ENCODE results near the gene TRMT61A. TPM values are rescaled to one million over a fixed set of nuclear protein-coding genes. Genes with fewer than 3 reads are reported as not detected.

Gene TRMT61A
- total RNA-seq, 1 donor from 2014 or later, result 12.5 TPM

DNA sequence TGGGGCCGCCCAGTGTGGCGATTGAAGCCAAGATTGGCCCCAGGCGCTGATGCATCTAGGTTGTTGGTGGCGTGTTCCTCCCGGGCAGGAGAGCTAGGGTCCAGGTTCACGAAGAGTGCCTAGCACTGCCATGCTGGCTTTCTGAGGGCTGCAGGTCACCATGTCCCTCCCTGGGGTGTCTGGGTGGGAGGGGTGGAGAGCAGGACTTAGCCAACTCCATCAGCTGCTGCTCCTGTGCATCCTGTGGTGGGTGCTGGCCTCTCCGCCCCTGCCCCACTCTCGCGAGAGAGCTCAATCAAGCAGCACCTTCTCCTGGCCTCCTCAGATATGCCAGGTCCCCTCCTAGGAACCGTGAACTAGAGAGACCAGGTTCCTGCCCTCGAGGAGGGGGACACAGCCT lies 1.8 kb downstream of the TRMT61A start:
- Mint-ChIP-seq H3K9me3 (no peaks in the 10 kb centered on the region), H3K4me1 (peaks cover 28% of the 10 kb centered on the region), H3K36me3 (ENCODE audit: low read depth) (no peaks in the 10 kb centered on the region), H3K27me3 (ENCODE audit: low read depth) (no peaks in the 10 kb centered on the region), H3K27ac (ENCODE audit: unreplicated experiment) (no peak overlapping the region), H3K4me3 (peak overlapping the region; percentile 93)
- TF ChIP-seq, protein P1, sequence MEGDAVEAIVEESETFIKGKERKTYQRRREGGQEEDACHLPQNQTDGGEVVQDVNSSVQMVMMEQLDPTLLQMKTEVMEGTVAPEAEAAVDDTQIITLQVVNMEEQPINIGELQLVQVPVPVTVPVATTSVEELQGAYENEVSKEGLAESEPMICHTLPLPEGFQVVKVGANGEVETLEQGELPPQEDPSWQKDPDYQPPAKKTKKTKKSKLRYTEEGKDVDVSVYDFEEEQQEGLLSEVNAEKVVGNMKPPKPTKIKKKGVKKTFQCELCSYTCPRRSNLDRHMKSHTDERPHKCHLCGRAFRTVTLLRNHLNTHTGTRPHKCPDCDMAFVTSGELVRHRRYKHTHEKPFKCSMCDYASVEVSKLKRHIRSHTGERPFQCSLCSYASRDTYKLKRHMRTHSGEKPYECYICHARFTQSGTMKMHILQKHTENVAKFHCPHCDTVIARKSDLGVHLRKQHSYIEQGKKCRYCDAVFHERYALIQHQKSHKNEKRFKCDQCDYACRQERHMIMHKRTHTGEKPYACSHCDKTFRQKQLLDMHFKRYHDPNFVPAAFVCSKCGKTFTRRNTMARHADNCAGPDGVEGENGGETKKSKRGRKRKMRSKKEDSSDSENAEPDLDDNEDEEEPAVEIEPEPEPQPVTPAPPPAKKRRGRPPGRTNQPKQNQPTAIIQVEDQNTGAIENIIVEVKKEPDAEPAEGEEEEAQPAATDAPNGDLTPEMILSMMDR (conservative IDR thresholded peaks at IDR 0.05), result no peak
- no peak for DNase-seq (ENCODE audit: low read depth, low spot score)

GRCh38 chr14:103531421-103532215 lies 2.6 kb downstream of the TRMT61A start:
- no peaks in the 10 kb centered on the region for H3K9me3 Mint-ChIP-seq

DNA sequence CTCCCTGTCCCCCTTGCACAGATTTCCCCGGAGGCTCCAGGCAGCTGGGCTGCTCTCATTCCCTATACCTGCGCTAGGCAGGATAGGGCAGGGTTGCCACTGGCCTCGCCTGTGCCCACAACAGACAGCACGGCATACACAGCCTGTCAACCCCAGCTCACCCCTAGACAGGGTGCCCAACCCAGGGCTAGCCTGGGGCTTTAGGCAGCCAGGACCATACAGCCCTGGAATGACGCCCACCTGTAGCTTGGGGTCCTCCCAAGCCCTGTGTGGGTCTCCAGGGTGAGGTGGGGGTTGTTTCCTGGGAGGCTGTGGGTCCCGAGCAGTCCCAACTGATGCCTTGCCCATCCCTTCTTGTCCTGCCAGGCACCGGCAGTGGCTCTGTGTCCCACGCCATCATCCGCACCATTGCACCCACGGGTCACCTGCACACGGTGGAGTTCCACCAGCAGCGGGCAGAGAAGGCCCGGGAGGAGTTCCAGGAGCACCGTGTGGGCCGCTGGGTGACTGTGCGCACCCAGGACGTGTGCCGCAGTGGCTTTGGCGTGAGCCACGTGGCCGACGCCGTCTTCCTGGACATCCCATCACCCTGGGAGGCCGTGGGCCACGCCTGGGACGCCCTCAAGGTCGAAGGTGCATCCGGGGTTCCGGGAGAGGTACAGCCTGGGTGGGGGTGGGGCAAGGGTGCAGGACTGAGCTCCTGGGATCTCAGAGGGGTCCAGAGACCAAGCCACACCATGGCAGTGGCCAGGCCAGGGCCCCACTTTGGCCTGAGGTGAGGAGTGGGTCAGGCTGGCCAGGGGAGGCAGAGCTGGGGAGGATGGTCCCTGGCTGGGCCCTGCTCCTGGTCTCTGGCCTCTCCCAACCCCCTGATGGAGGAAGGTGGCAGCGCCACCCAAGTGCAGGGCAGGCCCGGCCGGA lies 3.5 kb downstream of the TRMT61A start:
- Mint-ChIP-seq H3K36me3 (ENCODE audit: low read depth) (no peaks in the 10 kb centered on the region), H3K27me3 (ENCODE audit: low read depth) (no peaks in the 10 kb centered on the region), H3K4me3 (no peak overlapping the region), H3K9me3 (no peaks in the 10 kb centered on the region), H3K27ac (ENCODE audit: unreplicated experiment) (no peak overlapping the region), H3K4me1 (peaks cover 23% of the 10 kb centered on the region)
- TF ChIP-seq, protein P1 (conservative IDR thresholded peaks at IDR 0.05), result no peak
- DNase-seq (ENCODE audit: low read depth, low spot score), result no peak

More at GRCh38 chr14:103531421-103532215, 2.6 kb downstream of the TRMT61A start:
- no peak for DNase-seq (ENCODE audit: low read depth, low spot score)
- H3K27me3 Mint-ChIP-seq (ENCODE audit: low read depth), result no peaks in the 10 kb centered on the region
- H3K4me3 Mint-ChIP-seq, result peak overlapping the region; percentile 70
- H3K36me3 Mint-ChIP-seq (ENCODE audit: low read depth), result no peaks in the 10 kb centered on the region
- H3K4me1 Mint-ChIP-seq, result peaks cover 28% of the 10 kb centered on the region
- TF ChIP-seq, protein P1 (conservative IDR thresholded peaks at IDR 0.05), result no peak
- H3K27ac Mint-ChIP-seq (ENCODE audit: unreplicated experiment), result no peak overlapping the region

GRCh38 chr14:103533137-103533998 lies 4.4 kb downstream of the TRMT61A start:
- no peak overlapping the region for H3K27ac Mint-ChIP-seq (ENCODE audit: unreplicated experiment)
- TF ChIP-seq, protein P1 (conservative IDR thresholded peaks at IDR 0.05), result no peak
- DNase-seq (ENCODE audit: low read depth, low spot score), result no peak

More at GRCh38 chr14:103533137-103533998, 4.4 kb downstream of the TRMT61A start:
- Mint-ChIP-seq H3K27me3 (ENCODE audit: low read depth) (no peaks in the 10 kb centered on the region), H3K4me1 (peaks cover 19% of the 10 kb centered on the region), H3K4me3 (no peak overlapping the region), H3K36me3 (ENCODE audit: low read depth) (no peaks in the 10 kb centered on the region), H3K9me3 (no peaks in the 10 kb centered on the region)

All from neural crest cell (in vitro differentiated cells).